Mucosa of rectum (tissue), 2 donors: Measurements from ENCODE around the gene UNC13A.

ENCODE experiments used
- H3K27ac ChIP-seq, 2 donors: one replicate each; pipeline ENCODE4 v1.7.0; 2013; ENCODE audit warnings: inconsistent platforms in 2 of 2, low read depth in 2 of 2, low read length in 2 of 2
- H3K27me3 ChIP-seq, 2 donors: one replicate each; pipeline ENCODE4 v1.7.0; 2013; ENCODE audit warnings: low read length in 2 of 2; ENCODE audit not compliant: control insufficient read depth in 2 of 2, insufficient read depth in 2 of 2
- H3K36me3 ChIP-seq, 2 donors: one replicate each; pipeline ENCODE4 v1.7.0; 2013; ENCODE audit warnings: low read length in 2 of 2; ENCODE audit not compliant: control insufficient read depth in 2 of 2, insufficient read depth in 2 of 2
- H3K4me1 ChIP-seq, 2 donors: one replicate each; pipeline ENCODE4 v1.7.0; 2013; ENCODE audit warnings: low read length in 2 of 2, mild to moderate bottlenecking in 1 of 2; ENCODE audit not compliant: control insufficient read depth in 2 of 2, insufficient read depth in 2 of 2
- H3K4me3 ChIP-seq, 2 donors: one replicate each; pipeline ENCODE4 v1.7.0; 2013; ENCODE audit warnings: low read length in 2 of 2
- H3K9ac ChIP-seq, 2 donors: one replicate each; pipeline ENCODE4 v1.7.0; 2013; ENCODE audit warnings: low read length in 2 of 2, low read depth in 1 of 2, mild to moderate bottlenecking in 1 of 2
- H3K9me3 ChIP-seq, 2 donors: one replicate each; pipeline ENCODE4 v1.7.0; 2013; ENCODE audit warnings: low read length in 2 of 2; ENCODE audit not compliant: control insufficient read depth in 2 of 2
- donor health status: healthy.
- donor health status: Normal muscosa, but diverticular disease.

UNC13A gene

GRCh38 chr19:17652627-17653026, 35.5 kb downstream of the UNC13A start:
- Histone ChIP-seq H3K27ac (no peak overlapping the region), H3K9ac (no peak overlapping the region), H3K27me3 (no peaks in the 10 kb centered on the region), H3K9me3 (no peaks in the 10 kb centered on the region), H3K4me3 (no peak overlapping the region), H3K36me3 (no peaks in the 10 kb centered on the region), H3K4me1 (no peaks in the 10 kb centered on the region)

DNA sequence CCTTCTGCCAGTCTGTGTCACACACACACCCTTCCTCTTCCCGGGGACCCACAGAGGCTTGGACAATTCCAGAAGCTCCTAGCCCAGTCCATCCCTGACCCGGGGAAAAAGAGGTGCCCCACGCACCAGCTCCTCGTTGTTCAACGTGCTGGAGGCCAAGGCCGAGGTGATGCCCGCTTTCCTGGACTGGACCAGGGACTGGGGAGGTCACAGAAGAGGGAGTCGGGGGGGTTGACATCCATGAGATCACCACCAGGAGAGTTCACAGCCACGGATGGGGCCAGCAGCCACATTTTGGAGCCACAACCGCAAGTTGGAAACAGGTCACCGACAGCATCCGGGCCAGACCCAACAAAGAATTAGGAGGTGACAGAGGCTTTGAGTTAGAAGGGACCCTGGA, 39.4 kb downstream of the UNC13A start:
- Histone ChIP-seq H3K4me3 (no peak overlapping the region), H3K27ac (no peak overlapping the region), H3K27me3 (peaks cover 0 to 3% of the 10 kb centered on the region in 2 donors), H3K9ac (no peak overlapping the region), H3K4me1 (no peaks in the 10 kb centered on the region), H3K9me3 (no peaks in the 10 kb centered on the region), H3K36me3 (no peaks in the 10 kb centered on the region)

DNA sequence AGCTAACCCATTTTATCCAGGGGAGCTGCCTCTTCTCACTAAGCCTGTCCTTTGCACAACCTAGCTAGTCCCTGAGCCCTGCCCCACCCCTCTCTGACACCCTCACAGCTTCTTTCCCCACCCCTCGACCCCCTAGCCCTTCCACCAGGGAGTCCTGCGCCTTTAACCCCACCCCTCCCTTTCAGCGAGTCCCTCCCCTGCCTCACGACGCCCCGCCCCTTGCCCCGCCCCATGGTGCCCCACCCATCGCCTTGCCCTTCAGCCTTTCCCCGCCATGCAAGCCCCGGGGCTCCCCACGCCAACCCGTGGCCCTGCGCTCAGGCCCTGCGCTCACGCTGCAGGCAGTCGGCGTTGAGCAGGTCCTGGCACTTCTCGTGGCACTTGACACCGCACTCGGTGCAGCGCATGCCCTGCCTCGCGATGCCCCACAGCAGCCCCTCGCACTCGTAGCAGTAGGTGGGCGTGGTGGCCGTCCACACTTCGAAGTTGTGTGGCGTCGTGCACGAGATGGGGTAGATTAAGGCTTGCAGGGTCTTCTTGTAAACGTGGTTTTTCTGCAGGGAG, 40.0 kb downstream of the UNC13A start:
- Histone ChIP-seq H3K27me3 (peaks cover 0 to 3% of the 10 kb centered on the region in 2 donors), H3K36me3 (no peaks in the 10 kb centered on the region), H3K4me3 (no peak overlapping the region), H3K9ac (no peak overlapping the region), H3K4me1 (no peaks in the 10 kb centered on the region), H3K9me3 (no peaks in the 10 kb centered on the region), H3K27ac (no peak overlapping the region)

GRCh38 chr19:17647071-17648020, 40.8 kb downstream of the UNC13A start:
- no peaks in the 10 kb centered on the region for H3K9me3 ChIP-seq
- H3K27me3 ChIP-seq: peaks cover 0 to 3% of the 10 kb centered on the region in 2 donors
- no peak overlapping the region for H3K4me3 ChIP-seq
- H3K27ac ChIP-seq: no peak overlapping the region
- no peaks in the 10 kb centered on the region for H3K4me1 ChIP-seq
- no peak overlapping the region for H3K9ac ChIP-seq
- no peaks in the 10 kb centered on the region for H3K36me3 ChIP-seq

DNA sequence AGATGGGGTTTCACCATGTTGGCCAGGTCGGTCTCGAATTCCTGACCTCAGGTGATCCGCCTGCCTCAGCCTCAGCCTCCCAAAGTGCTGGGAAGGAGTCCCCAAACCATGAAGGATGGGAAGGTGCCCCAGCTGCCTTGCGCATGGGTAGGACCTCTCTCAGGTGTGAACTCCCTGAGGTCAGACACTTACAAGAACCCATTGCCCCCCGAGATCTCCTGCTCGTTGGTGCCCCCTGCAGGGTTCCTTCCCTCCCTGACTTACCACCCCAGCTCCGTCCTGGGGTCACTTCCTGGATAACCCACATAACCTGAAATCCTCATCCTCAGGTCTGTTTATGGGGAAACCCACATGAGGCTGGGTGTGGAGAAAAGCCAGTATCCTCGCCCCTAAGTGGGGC, 41.7 kb downstream of the UNC13A start:
- H3K27ac ChIP-seq: no peak overlapping the region
- no peak overlapping the region for H3K4me3 ChIP-seq
- H3K36me3 ChIP-seq: no peaks in the 10 kb centered on the region
- no peaks in the 10 kb centered on the region for H3K9me3 ChIP-seq
- no peak overlapping the region for H3K9ac ChIP-seq
- no peaks in the 10 kb centered on the region for H3K4me1 ChIP-seq
- H3K27me3 ChIP-seq: peaks cover 0 to 3% of the 10 kb centered on the region in 2 donors

DNA sequence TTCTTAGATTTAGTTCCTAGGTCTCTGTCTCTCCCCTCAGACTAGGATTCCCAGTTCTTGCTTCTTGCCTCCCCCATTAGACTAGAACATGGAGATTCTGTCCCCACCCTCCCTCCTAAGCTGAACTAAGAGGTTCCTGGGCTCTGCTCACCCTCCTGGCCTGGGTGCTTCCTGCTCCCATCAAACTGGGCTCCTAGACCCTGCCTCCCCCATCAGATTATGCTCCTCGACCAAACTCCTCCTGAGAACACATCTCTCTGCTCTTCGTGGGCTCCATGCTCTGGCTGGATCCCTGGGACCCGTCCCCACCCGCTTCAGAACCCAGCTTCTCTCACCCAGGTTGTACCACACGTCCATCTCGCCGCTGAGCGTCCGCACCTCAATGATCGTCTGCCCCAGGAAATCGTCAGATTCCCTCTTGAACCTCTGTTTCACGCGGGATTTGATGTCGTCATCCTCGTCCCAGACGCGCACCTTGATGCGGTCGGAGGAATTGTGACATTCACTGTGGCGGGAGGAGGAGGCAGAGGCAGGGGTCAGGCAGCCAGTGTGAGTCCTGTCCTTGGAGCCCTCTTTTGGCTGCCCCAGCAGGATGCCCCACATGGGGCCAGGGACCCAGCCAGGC, 42.7 kb downstream of the UNC13A start:
- peaks cover 0 to 3% of the 10 kb centered on the region in 2 donors for H3K27me3 ChIP-seq
- H3K9me3 ChIP-seq: no peaks in the 10 kb centered on the region
- H3K4me3 ChIP-seq: no peak overlapping the region
- no peak overlapping the region for H3K9ac ChIP-seq
- H3K27ac ChIP-seq: no peak overlapping the region
- no peaks in the 10 kb centered on the region for H3K36me3 ChIP-seq
- no peaks in the 10 kb centered on the region for H3K4me1 ChIP-seq

- H3K4me3 ChIP-seq: no peak overlapping the region
- H3K9me3 ChIP-seq: no peaks in the 10 kb centered on the region
- no peak overlapping the region for H3K27ac ChIP-seq
- no peak overlapping the region for H3K9ac ChIP-seq
- no peaks in the 10 kb centered on the region for H3K4me1 ChIP-seq
- H3K27me3 ChIP-seq: peaks cover 0 to 3% of the 10 kb centered on the region in 2 donors
- no peaks in the 10 kb centered on the region for H3K36me3 ChIP-seq
Observed at GRCh38 chr19:17642656-17643055, 45.5 kb downstream of the UNC13A start.

DNA sequence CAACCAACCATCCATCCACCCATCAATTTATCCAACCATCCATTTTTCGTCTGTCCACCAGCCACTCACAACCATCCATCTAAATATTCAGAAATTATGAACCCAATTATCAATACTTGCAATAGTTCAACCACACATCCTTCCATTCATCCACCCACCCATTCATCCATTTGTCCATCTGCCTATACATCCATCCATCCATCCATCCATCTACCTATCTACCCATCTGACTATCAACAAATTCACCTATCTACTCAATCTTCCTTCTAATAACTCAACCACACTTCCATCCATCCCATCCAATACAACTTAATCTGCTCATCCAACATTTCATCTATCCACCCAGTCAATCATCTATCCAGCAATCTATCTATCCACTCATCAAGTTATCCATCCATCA, 46.3 kb downstream of the UNC13A start:
- H3K9me3 ChIP-seq: no peaks in the 10 kb centered on the region
- H3K27ac ChIP-seq: no peak overlapping the region
- no peak overlapping the region for H3K9ac ChIP-seq
- no peaks in the 10 kb centered on the region for H3K4me1 ChIP-seq
- H3K4me3 ChIP-seq: no peak overlapping the region
- H3K36me3 ChIP-seq: no peaks in the 10 kb centered on the region
- H3K27me3 ChIP-seq: peaks cover 0 to 3% of the 10 kb centered on the region in 2 donors

DNA sequence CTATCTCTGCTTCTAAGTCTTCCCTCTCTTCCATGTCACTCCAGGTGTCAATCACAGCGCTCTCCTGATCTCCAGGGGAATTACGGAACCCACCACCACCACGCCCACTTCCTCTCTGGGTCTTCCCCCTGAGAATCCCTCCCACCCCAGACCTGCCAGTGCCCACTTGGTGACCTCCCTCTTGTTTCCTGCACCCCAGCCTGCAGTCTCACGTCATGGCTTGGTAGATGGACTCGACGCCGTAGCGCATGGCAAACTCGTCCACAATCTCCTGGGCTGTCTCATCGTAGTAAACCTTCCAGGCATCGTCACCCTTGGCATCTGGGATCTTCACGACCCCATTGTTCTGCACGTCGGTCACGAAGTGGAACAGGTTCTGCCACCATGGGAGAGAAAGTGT, 47.0 kb downstream of the UNC13A start:
- Histone ChIP-seq H3K27ac (no peak overlapping the region), H3K4me1 (no peaks in the 10 kb centered on the region), H3K27me3 (no peaks in the 10 kb centered on the region), H3K36me3 (no peaks in the 10 kb centered on the region), H3K9ac (no peak overlapping the region), H3K4me3 (no peak overlapping the region), H3K9me3 (no peaks in the 10 kb centered on the region)

- H3K4me3 ChIP-seq: no peak overlapping the region
Observed at GRCh38 chr19:17633700-17634099, 54.5 kb downstream of the UNC13A start.

More at GRCh38 chr19:17633700-17634099, 54.5 kb downstream of the UNC13A start:
- no peaks in the 10 kb centered on the region for H3K36me3 ChIP-seq
- no peaks in the 10 kb centered on the region for H3K27me3 ChIP-seq
- H3K4me1 ChIP-seq: no peaks in the 10 kb centered on the region
- H3K9me3 ChIP-seq: no peaks in the 10 kb centered on the region
- H3K27ac ChIP-seq: no peak overlapping the region
- no peak overlapping the region for H3K9ac ChIP-seq
